ENCODE data around the gene ARNT2.
"Not testable (repeated sequence)": the region's sequence is repeated elsewhere in the genome, so short reads cannot be mapped to it uniquely, and the experiment has no call there.

Gene ARNT2

GRCh38 chr15:80509800-80510199 lies 105.6 kb downstream of the ARNT2 start:
- in situ Hi-C loops (cut with HindIII; ENCODE audit: low sequenced_read_pairs): no loop called here

GRCh38 chr15:80510985-80511384 lies 106.8 kb downstream of the ARNT2 start:
- in situ Hi-C loops (cut with HindIII; ENCODE audit: low sequenced_read_pairs): not testable (repeated sequence)

- in situ Hi-C loops (cut with HindIII; ENCODE audit: low sequenced_read_pairs): no loop called here
Observed at GRCh38 chr15:80512726-80513660, 108.8 kb downstream of the ARNT2 start.

GRCh38 chr15:80514071-80514780 lies 110.0 kb downstream of the ARNT2 start:
- in situ Hi-C loops (cut with HindIII; ENCODE audit: low sequenced_read_pairs): no loop called here

- in situ Hi-C loops (cut with HindIII; ENCODE audit: low sequenced_read_pairs): no loop called here
Observed at GRCh38 chr15:80517290-80517689, 113.1 kb downstream of the ARNT2 start.

- in situ Hi-C loops (cut with HindIII; ENCODE audit: low sequenced_read_pairs): no loop called here
Observed at GRCh38 chr15:80518522-80518921, 114.3 kb downstream of the ARNT2 start.

GRCh38 chr15:80523746-80524145 lies 119.6 kb downstream of the ARNT2 start:
- in situ Hi-C loops (cut with HindIII; ENCODE audit: low sequenced_read_pairs): no loop called here

GRCh38 chr15:80525853-80526252 lies 121.7 kb downstream of the ARNT2 start:
- in situ Hi-C loops (cut with HindIII; ENCODE audit: low sequenced_read_pairs): no loop called here

GRCh38 chr15:80526556-80527340 lies 122.6 kb downstream of the ARNT2 start:
- in situ Hi-C loops (cut with HindIII; ENCODE audit: low sequenced_read_pairs): no loop called here

- in situ Hi-C loops (cut with HindIII; ENCODE audit: low sequenced_read_pairs): no loop called here
Observed at GRCh38 chr15:80527406-80527805, 123.2 kb downstream of the ARNT2 start.

GRCh38 chr15:80527961-80528360 lies 123.8 kb downstream of the ARNT2 start:
- in situ Hi-C loops (cut with HindIII; ENCODE audit: low sequenced_read_pairs): no loop called here

GRCh38 chr15:80530737-80531365 lies 126.7 kb downstream of the ARNT2 start:
- in situ Hi-C loops (cut with HindIII; ENCODE audit: low sequenced_read_pairs): no loop called here

- in situ Hi-C loops (cut with HindIII; ENCODE audit: low sequenced_read_pairs): no loop called here
Observed at GRCh38 chr15:80531388-80531787, 127.2 kb downstream of the ARNT2 start.

GRCh38 chr15:80531796-80532195 lies 127.6 kb downstream of the ARNT2 start:
- in situ Hi-C loops (cut with HindIII; ENCODE audit: low sequenced_read_pairs): no loop called here

- in situ Hi-C loops (cut with HindIII; ENCODE audit: low sequenced_read_pairs): no loop called here
Observed at GRCh38 chr15:80533790-80534333, 129.7 kb downstream of the ARNT2 start.

GRCh38 chr15:80536231-80536630 lies 132.0 kb downstream of the ARNT2 start:
- in situ Hi-C loops (cut with HindIII; ENCODE audit: low sequenced_read_pairs): no loop called here

- in situ Hi-C loops (cut with HindIII; ENCODE audit: low sequenced_read_pairs): no loop called here
Observed at GRCh38 chr15:80536716-80537115, 132.5 kb downstream of the ARNT2 start.

GRCh38 chr15:80545078-80545477 lies 140.9 kb downstream of the ARNT2 start:
- in situ Hi-C loops (cut with HindIII; ENCODE audit: low sequenced_read_pairs): no loop called here

- in situ Hi-C loops (cut with HindIII; ENCODE audit: low sequenced_read_pairs): no loop called here
Observed at GRCh38 chr15:80547264-80547663, 143.1 kb downstream of the ARNT2 start.

- in situ Hi-C loops (cut with HindIII; ENCODE audit: low sequenced_read_pairs): no loop called here
Observed at GRCh38 chr15:80549191-80549590, 145.0 kb downstream of the ARNT2 start.

Data from DLD1 (cell line).